NAMALWA (cell line): Measurements from ENCODE around the gene PDZD7.

Experiments
- DNase-seq: peaks from one replicate; pipeline ENCODE4 v3.0.0-alpha.2; 2015; ENCODE audit warnings: low spot score

Gene PDZD7

GRCh38 chr10:101018600-101019439, 12.1 kb downstream of the PDZD7 start:
- DNase-seq: peak; percentile 76

GRCh38 chr10:101018118-101018599, 12.8 kb downstream of the PDZD7 start:
- DNase-seq: peak; percentile 47

- DNase-seq: no peak
Observed at GRCh38 chr10:101016814-101017213, 14.1 kb downstream of the PDZD7 start.

- no peak for DNase-seq
Observed at GRCh38 chr10:101015582-101015973, 15.4 kb downstream of the PDZD7 start.

- DNase-seq: no peak
Observed at GRCh38 chr10:101014966-101015581, 15.9 kb downstream of the PDZD7 start.

- peak; percentile 73 for DNase-seq
Observed at GRCh38 chr10:101014230-101014884, 16.6 kb downstream of the PDZD7 start.

- DNase-seq: no peak
Observed at GRCh38 chr10:101013365-101013825, 17.5 kb downstream of the PDZD7 start.

- DNase-seq: peak; percentile 94
Observed at GRCh38 chr10:101012525-101013364, 18.2 kb downstream of the PDZD7 start.

GRCh38 chr10:101011517-101012423, 19.2 kb downstream of the PDZD7 start:
- DNase-seq: no peak

GRCh38 chr10:101010329-101010728, 20.6 kb downstream of the PDZD7 start:
- no peak for DNase-seq

- no peak for DNase-seq
Observed at GRCh38 chr10:101008823-101009423, 22.0 kb downstream of the PDZD7 start.

GRCh38 chr10:101007915-101008822, 22.8 kb downstream of the PDZD7 start:
- DNase-seq: no peak

GRCh38 chr10:101007099-101007711, 23.7 kb downstream of the PDZD7 start:
- DNase-seq: no peak

GRCh38 chr10:101006593-101007098, 24.3 kb downstream of the PDZD7 start:
- no peak for DNase-seq

GRCh38 chr10:101005869-101006567, 24.9 kb downstream of the PDZD7 start:
- no peak for DNase-seq

GRCh38 chr10:101005361-101005760, 25.6 kb downstream of the PDZD7 start:
- no peak for DNase-seq

GRCh38 chr10:101003639-101004206, 27.2 kb downstream of the PDZD7 start:
- no peak for DNase-seq

GRCh38 chr10:101002456-101002855, 28.5 kb downstream of the PDZD7 start:
- DNase-seq: no peak
